Measurements from ENCODE around the gene PBX4. TPM values are rescaled to one million over a fixed set of nuclear protein-coding genes. Genes with fewer than 3 reads are reported as not detected.

PBX4 gene
- total RNA-seq, 1 donor from 2014 or later: not detected

- no peak for DNase-seq (ENCODE audit: low read depth in 2 of 2)
Observed at GRCh38 chr19:19592690-19593089, 25.8 kb downstream of the PBX4 start.

GRCh38 chr19:19591133-19591825, 27.2 kb downstream of the PBX4 start:
- peak in 1 of 2 donors; percentile 45 for DNase-seq (ENCODE audit: low read depth in 2 of 2)

- DNase-seq (ENCODE audit: low read depth in 2 of 2): no peak
Observed at GRCh38 chr19:19588546-19588945, 29.9 kb downstream of the PBX4 start.

DNA sequence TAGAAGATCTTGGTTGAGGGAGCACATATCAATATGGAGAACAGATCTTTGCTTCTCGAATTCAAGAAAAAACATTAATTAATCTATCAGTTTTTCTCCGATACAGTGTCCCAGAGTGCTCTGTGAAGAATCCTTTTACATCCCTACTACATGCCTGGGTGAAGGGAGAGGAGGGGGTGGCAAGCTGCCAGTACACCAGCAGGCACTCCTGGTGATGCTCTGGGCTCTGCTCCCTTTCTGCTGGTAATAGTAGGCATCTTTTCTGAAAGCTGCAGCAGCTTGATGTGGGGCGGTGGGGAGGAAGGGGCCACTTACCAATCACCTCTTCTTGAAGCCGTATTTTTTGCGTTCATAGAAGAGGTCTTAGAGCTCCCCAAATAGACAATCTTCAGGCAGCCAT, 30.7 kb downstream of the PBX4 start:
- DNase-seq (ENCODE audit: low read depth in 2 of 2): no peak

DNA sequence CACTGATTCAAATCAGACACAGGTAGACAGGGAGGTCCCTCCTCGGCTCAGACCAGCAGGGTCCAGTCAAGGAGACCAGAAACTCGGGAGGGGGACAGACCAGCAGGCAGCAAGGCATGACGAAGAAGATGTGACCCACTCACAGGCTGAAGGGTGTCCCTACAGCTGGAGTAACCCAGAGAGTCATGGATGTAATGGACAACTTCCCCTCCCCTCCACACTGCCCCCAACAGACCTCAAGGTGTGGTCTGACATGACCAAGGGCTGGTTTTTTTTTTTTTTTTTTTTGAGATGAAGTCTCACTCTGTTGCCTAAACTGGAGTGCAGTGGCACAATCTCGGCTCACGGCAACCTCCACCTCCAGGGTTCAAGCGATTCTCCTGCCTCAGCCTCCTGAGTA, 34.1 kb downstream of the PBX4 start:
- DNase-seq (ENCODE audit: low read depth in 2 of 2): no peak

GRCh38 chr19:19582471-19582870, 36.0 kb downstream of the PBX4 start:
- no peak for DNase-seq (ENCODE audit: low read depth in 2 of 2)

DNA sequence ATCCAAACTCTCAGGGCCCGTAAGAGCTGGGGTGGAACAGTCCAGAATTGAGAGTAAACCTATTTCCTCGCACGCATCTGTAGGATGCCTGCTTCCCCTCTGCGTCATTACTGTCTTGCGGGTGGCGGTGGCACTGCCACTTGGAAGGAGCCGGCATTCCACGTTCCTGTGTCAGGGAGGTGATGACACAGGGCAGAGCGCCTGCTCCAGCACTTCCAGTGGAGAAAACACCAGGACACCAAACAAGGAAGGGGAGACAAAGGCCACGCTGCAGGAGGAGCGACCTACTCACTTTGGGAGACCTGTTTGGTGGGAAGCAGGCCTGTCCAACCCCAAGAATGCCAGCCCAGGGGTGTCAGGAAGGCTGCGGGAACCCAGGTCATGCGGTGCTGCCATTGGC, 37.1 kb downstream of the PBX4 start:
- no peak for DNase-seq (ENCODE audit: low read depth in 2 of 2)

DNA sequence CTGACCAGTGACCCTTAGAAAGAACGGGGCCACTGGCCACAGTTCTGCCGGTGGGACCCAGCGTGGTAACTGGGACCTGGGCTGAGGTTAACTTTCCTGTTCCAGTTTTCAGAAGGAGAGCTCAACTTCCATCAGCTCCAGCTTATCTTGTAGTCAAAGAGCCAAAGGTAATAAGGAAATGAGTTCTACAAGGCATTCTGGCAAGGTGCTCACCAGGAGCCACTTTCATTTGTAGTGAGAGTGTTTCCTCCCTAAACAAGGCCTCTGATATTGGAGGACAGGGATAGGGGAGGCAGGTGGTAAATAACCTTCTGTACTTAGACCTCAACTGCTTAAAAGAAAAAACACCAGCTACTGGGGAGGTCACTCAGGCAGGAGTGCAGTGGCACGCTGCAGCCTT, 38.1 kb downstream of the PBX4 start:
- DNase-seq (ENCODE audit: low read depth in 2 of 2): no peak

- no peak for DNase-seq (ENCODE audit: low read depth in 2 of 2)
Observed at GRCh38 chr19:19579533-19580361, 38.7 kb downstream of the PBX4 start.

DNA sequence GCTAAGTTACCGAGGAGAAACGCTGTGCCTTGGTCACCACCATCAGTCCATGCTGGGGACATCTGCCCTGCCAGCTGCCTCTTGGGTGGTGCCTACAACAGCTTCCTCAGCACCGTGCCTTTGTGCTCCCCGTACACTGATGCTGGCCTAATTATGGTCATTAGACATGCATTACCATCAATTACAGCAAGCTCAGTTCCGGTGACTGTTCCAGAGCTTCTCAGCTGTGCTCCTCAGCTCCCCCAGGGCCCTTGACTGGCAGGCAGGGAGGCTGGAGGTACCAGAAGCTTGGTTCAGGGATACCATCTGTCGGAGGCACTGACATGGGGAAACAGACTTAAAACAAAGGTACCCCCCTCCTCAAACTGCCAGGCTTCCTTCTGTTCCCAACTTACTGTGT, 40.2 kb downstream of the PBX4 start:
- DNase-seq (ENCODE audit: low read depth in 2 of 2): no peak

DNA sequence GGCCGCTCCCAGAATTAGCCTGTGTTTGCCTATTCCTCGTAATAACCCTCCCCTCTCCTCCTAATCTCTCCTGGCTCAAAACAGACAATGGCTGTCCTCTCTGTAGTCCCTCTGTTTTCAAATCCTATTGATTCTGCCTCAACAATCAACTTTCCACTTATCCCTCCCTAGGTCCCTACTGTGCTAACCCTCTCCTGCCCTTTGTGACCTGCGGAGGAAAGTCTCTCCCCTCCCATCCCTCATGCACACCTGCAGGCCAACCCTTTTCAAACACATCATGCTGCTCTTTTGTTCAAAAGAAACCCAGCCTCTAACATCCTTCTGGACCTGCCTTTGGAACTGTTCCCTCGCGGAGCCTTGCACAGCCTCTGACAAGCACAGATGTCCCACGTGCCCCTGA, 43.1 kb downstream of the PBX4 start:
- no peak for DNase-seq (ENCODE audit: low read depth in 2 of 2)

DNA sequence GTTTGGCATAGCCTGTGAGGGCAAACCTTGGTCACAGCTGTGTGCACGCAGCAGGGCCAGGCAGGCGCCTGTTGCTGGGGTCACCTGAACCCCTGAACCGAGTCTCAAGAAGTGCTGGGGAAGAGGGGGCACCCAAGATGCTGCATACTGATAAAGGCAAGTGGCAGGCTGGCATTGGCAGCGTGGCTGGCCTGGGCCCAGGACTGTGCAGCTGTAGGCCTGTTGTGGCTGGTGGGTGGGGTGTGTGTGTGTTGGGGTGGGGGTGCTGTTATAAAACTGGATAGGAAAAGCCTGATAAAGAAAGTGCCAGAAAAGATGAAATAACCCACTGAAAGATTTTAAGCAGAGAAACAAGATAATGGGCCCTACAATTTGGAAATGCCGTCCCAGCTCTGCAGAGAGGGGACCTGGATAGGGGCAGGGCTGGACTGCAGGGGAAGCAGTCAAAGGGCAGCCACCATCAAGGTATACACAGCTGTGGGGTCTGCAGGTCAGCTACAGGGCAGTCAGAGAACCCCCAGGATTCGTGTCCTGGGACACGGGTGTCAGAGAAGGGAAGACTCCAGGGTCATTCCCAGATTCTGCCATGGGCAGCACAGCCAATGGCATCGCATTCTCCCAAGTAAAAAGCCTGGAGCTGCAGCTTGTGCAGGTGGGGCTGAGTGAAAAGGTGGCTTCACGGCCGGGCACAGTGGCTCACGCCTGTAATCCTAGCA, 47.3 kb downstream of the PBX4 start:
- DNase-seq (ENCODE audit: low read depth in 2 of 2): no peak

- no peak for DNase-seq (ENCODE audit: low read depth in 2 of 2)
Observed at GRCh38 chr19:19570571-19570970, 47.9 kb downstream of the PBX4 start.

GRCh38 chr19:19568802-19569756, 49.4 kb downstream of the PBX4 start:
- DNase-seq (ENCODE audit: low read depth in 2 of 2): no peak

DNA sequence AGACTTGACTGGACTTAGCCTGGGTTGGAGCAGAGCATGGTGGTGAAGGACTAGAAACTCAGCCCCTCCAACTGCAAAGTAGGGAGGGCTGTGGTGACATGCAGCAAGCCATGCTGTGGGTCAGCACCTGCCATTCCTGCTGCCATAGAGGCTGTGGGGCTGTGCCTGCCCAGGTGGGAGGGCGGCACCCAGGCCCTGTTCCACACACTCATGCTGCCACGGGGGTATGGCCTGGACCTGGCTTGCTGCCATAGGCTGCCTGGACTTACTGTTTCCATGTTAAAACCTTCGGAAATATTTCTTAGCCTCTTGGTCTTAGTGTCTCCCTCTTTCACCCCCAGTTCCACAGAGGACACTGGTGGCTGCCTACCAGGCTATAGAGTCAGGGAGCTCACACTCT, 51.1 kb downstream of the PBX4 start:
- DNase-seq (ENCODE audit: low read depth in 2 of 2): no peak

- no peak for DNase-seq (ENCODE audit: low read depth in 2 of 2)
Observed at GRCh38 chr19:19566306-19566705, 52.2 kb downstream of the PBX4 start.

DNA sequence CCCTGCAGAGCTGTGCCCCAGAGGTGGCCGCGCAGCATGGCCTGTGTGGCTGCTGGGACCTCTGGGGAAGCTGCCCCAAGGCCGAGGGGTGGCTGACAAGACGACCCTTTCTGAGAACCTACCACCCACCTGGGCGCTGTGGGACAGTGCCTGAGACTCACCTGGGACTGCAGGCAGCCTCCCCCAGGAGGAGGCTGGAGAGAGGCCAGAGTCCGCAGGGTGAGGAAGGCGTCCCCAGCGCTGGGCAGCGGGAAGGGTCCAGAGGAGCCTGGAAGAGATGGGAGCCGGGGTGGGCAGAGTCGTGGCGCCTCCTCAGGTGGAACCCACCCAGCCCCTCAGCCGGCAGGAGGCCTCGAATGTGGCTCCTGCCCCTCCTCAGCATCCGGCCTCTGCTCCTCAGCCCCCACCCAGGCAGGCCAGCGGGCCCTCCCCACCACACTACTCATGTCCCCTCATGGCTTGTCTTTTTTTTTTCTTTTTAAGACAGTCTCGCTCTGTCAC, 55.1 kb downstream of the PBX4 start:
- DNase-seq (ENCODE audit: low read depth in 2 of 2): no peak

DNA sequence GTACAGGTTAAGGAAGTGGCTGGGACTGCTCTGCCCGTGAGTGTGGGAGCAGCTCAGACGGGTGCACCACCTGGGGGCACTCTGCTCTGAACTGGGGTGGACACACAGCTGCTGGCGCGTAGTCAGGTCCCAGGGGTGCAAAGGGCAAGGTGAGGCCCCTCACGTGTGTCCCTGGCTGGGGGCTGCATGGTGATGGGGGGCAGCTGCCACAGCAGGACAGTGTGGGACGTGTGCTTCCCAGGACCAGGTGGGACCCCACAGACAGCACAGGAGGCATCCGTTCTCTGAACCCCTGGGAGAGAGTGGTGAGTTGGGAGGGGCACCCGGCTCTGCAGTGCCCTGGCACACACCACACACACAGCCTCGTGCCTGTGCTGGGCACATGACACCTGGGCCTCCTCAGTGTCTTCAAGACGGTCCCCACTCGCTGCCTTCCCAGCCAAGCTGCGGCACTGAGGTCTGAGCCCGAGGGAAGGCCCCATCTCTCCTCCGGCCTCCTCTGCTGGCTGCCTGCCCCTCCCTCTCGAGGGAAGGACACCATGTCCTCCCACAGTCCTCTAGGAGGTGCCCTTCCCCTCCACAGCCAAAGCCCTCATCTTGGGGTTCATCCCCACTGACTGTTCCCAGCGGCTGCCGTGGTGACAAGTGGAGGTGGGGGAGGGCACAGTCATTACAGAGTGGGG, 55.7 kb downstream of the PBX4 start:
- DNase-seq (ENCODE audit: low read depth in 2 of 2): no peak

GRCh38 chr19:19561946-19562664, 56.4 kb downstream of the PBX4 start:
- no peak for DNase-seq (ENCODE audit: low read depth in 2 of 2)

GRCh38 chr19:19559931-19560330, 58.6 kb downstream of the PBX4 start:
- DNase-seq (ENCODE audit: low read depth in 2 of 2): peak in 1 of 2 donors; percentile 67

All from lung microvascular endothelial cell (primary cell).